OCI-LY7 (cell line): ENCODE measurements around the gene MARK3. TPM values are rescaled to one million over a fixed set of nuclear protein-coding genes. Genes with fewer than 3 reads are reported as not detected.
A peak's percentile ranks its signal among the peaks of the same experiment; 100 is the strongest.

Experiments used
- BruUV-seq: library from RNA; stranded (reverse); fragments of 400-500 nt; replicated peaks from 2 replicates; lab custom pipeline; 2021; lab: Mats Ljungman, UMichigan
- CTCF ChIA-PET: fragments of 300-600 bp; sonication (Branson Sonifier 250); formaldehyde crosslinking; loops from one replicate; lab custom pipeline; 2022; ENCODE audit warnings: antibody characterized with exemption; ENCODE audit not compliant: unreplicated experiment; lab: Charles Lee
- POLR2A ChIA-PET: fragments of 300-600 bp; sonication (Branson Sonifier 250); formaldehyde crosslinking; loops from one replicate; lab custom pipeline; 2022; ENCODE audit warnings: antibody characterized with exemption; lab: Charles Lee
- DNase-seq: peaks from one replicate; pipeline ENCODE4 v3.0.0-alpha.2; 2015; ENCODE audit warnings: low spot score
- H2AFZ ChIP-seq: fragments of 200-600 bp; sonication (generic), shearing (Covaris generic); 2 replicates; pipeline ENCODE4 v1.6.1; 2014; ENCODE audit warnings: mild to moderate bottlenecking, antibody characterized with exemption, low read length, moderate library complexity
- H3K27ac ChIP-seq: fragments of 200-600 bp; sonication (generic); 2 replicates; pipeline ENCODE4 v1.5.1; 2014; ENCODE audit warnings: mixed run types, low read depth, mild to moderate bottlenecking, moderate library complexity, low read length, inconsistent platforms; ENCODE audit not compliant: poor library complexity, severe bottlenecking
- H3K36me3 ChIP-seq: fragments of 200-600 bp; sonication (generic); 2 replicates; pipeline ENCODE4 v1.6.1; 2014; ENCODE audit warnings: mild to moderate bottlenecking, antibody characterized with exemption, low read length, moderate library complexity, mixed read lengths; ENCODE audit not compliant: insufficient read depth
- H3K4me1 ChIP-seq: fragments of 200-600 bp; sonication (generic); 2 replicates; pipeline ENCODE4 v1.5.1; 2014; ENCODE audit warnings: mild to moderate bottlenecking, low read length; ENCODE audit not compliant: insufficient read depth, poor library complexity, severe bottlenecking
- H3K4me2 ChIP-seq: fragments of 200-600 bp; sonication (generic); 2 replicates; pipeline ENCODE4 v1.6.1; 2014; ENCODE audit warnings: mild to moderate bottlenecking, low read length
- H3K4me3 ChIP-seq: fragments of 200-600 bp; sonication (generic); 2 replicates; pipeline ENCODE4 v1.5.1; 2014; ENCODE audit warnings: mild to moderate bottlenecking, low read depth, low read length; ENCODE audit not compliant: poor library complexity, severe bottlenecking
- H3K79me2 ChIP-seq: fragments of 200-600 bp; sonication (generic); 2 replicates; pipeline ENCODE4 v1.6.1; 2016; ENCODE audit warnings: low read depth, mild to moderate bottlenecking, low read length, moderate library complexity, mixed read lengths; ENCODE audit not compliant: insufficient read depth
- H3K9me2 ChIP-seq: fragments of 200-600 bp; sonication (generic); 2 replicates; pipeline ENCODE4 v1.6.1; 2016; ENCODE audit warnings: mild to moderate bottlenecking, low read length, mixed read lengths; ENCODE audit not compliant: insufficient read depth
- H3K9me3 ChIP-seq: fragments of 200-600 bp; sonication (generic); 2 replicates; pipeline ENCODE4 v1.6.1; 2014; ENCODE audit warnings: mild to moderate bottlenecking, mixed run types, low read length, mixed read lengths
- H4K20me1 ChIP-seq: fragments of 200-600 bp; sonication (generic); 2 replicates; pipeline ENCODE4 v1.6.1; 2014; ENCODE audit warnings: mild to moderate bottlenecking, antibody characterized with exemption, low read length, moderate library complexity, mixed read lengths; ENCODE audit not compliant: insufficient read depth
- EZH2phosphoT487 ChIP-seq: fragments of 200-600 bp; sonication (generic); IDR thresholded peaks from 2 replicates; pipeline ENCODE4 v1.6.1; 2018; ENCODE audit warnings: low read depth, borderline replicate concordance, mild to moderate bottlenecking, mixed run types, antibody characterized with exemption, low read length, moderate library complexity, mixed read lengths
- intact Hi-C: fragments of 100-400 bp; cut with micrococcal nuclease; formaldehyde crosslinking; loops from one replicate; pipeline ENCODE4 v1.10.0; 2022; ENCODE audit not compliant: unreplicated experiment
- total RNA-seq, 2 experiments: library from RNA; depleted of rRNA in 1 of 2; stranded (reverse); fragments of >200 nt in 1 of 2; shearing (Covaris generic) in 1 of 2; gene quantifications; 2 replicates each; pipeline ENCODE4 v1.2.3, GENCODE V29; 2014 to 2022
- TF ChIP-seq, protein P1 (sequence below): fragments of 200-600 bp; sonication (generic); conservative IDR thresholded peaks from 2 replicates; pipeline ENCODE4 v1.5.1; 2014; ENCODE audit warnings: mild to moderate bottlenecking, antibody characterized with exemption, low read length, moderate library complexity, mixed read lengths

The MARK3 gene
- total RNA-seq, 2 experiments from 2014 or later: 70.8 to 83.6 TPM

DNA sequence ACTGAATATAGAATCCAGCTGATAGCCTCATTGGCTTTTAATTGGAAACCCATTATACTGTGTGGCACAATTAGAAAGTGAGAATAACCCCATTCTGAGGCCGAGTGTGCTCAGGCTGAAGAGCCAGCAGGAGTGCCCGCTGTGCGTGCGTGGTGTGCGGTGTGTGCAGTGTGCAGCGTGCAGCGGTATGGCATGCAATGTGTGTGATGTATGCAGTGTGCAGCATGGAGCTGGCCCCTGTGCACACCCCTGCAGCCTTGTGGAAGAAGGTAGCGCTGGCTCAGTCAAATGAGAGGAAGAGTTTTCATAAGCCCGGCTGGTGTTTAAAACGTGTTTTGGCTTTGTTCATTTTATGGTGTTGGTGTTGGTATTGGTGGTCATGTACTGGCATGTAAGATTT lies 114.5 kb downstream of the MARK3 start:
- H4K20me1 ChIP-seq: no peaks in the 10 kb centered on the region
- BruUV-seq: no TSS peak
- H3K9me2 ChIP-seq: no peaks in the 10 kb centered on the region
- H3K36me3 ChIP-seq: peaks cover 76% of the 10 kb centered on the region
- H3K79me2 ChIP-seq: no peaks in the 10 kb centered on the region
- H3K4me2 ChIP-seq: no peak overlapping the region
- intact Hi-C loops: no loop called here
- no peak overlapping the region for H3K27ac ChIP-seq
- POLR2A ChIA-PET: no interaction called here
- no peaks in the 10 kb centered on the region for H3K9me3 ChIP-seq
- DNase-seq: no peak
- H2AFZ ChIP-seq: no peak overlapping the region
- no peak overlapping the region for H3K4me3 ChIP-seq
- H3K4me1 ChIP-seq: no peaks in the 10 kb centered on the region
- CTCF ChIA-PET: no interaction called here
- TF ChIP-seq, protein P1, sequence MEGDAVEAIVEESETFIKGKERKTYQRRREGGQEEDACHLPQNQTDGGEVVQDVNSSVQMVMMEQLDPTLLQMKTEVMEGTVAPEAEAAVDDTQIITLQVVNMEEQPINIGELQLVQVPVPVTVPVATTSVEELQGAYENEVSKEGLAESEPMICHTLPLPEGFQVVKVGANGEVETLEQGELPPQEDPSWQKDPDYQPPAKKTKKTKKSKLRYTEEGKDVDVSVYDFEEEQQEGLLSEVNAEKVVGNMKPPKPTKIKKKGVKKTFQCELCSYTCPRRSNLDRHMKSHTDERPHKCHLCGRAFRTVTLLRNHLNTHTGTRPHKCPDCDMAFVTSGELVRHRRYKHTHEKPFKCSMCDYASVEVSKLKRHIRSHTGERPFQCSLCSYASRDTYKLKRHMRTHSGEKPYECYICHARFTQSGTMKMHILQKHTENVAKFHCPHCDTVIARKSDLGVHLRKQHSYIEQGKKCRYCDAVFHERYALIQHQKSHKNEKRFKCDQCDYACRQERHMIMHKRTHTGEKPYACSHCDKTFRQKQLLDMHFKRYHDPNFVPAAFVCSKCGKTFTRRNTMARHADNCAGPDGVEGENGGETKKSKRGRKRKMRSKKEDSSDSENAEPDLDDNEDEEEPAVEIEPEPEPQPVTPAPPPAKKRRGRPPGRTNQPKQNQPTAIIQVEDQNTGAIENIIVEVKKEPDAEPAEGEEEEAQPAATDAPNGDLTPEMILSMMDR: no peak
- no peak for TF ChIP-seq EZH2phosphoT487

DNA sequence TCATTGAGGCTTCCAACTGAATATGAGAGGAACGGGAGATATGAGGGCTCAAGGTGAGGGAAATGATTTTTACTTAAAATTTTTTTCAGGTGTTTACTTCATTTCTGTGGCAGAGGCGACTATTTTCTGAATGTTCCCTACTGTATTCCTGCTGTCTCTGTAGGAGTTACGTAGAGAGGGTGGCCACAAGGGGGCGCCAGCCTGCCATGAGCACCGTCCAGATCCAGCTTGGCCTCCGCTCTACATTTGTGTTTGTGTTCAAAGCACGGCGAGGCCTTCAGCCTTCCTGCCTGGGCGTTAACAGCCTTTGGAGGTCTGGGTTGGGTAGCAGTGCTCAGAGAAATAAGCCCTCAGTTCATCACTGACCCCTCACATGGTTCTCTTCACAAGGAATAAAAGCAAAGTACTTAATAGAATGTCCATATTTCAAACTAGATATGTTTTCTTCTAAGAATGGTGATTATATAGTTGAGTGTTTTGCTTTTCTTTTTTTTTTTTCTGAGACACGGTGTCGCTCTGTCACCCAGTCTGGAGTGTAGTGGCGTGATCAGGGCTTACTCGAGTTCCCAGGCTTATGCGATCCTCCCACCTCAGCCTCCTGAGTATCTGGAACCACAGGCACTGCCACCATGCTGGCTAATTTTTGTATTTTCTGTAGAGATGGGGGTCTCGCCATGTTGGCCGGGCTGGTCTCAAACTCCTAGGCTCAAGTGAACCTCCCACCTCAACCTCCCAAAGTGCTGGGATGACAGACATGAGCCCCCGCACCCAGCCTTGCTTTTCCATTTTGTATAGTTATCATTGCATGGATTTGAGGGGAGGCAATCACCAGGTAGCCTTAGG lies 115.2 kb downstream of the MARK3 start:
- intact Hi-C loops: no loop called here
- Histone ChIP-seq H3K4me3 (no peak overlapping the region), H3K79me2 (no peaks in the 10 kb centered on the region), H3K4me2 (no peak overlapping the region), H3K27ac (no peak overlapping the region), H3K4me1 (no peaks in the 10 kb centered on the region), H3K9me2 (no peaks in the 10 kb centered on the region), H3K36me3 (peaks cover 76% of the 10 kb centered on the region), H3K9me3 (no peaks in the 10 kb centered on the region), H2AFZ (no peak overlapping the region), H4K20me1 (no peaks in the 10 kb centered on the region)
- BruUV-seq: no TSS peak
- TF ChIP-seq, protein P1: peak; percentile 99
- TF ChIP-seq EZH2phosphoT487: no peak
- ChIA-PET CTCF (no interaction called here), POLR2A (no interaction called here)
- DNase-seq: peak; percentile 80
